ENCODE data around the gene DMXL1.
A peak's percentile ranks its signal among the peaks of the same experiment; 100 is the strongest.

Gene DMXL1, protein sequence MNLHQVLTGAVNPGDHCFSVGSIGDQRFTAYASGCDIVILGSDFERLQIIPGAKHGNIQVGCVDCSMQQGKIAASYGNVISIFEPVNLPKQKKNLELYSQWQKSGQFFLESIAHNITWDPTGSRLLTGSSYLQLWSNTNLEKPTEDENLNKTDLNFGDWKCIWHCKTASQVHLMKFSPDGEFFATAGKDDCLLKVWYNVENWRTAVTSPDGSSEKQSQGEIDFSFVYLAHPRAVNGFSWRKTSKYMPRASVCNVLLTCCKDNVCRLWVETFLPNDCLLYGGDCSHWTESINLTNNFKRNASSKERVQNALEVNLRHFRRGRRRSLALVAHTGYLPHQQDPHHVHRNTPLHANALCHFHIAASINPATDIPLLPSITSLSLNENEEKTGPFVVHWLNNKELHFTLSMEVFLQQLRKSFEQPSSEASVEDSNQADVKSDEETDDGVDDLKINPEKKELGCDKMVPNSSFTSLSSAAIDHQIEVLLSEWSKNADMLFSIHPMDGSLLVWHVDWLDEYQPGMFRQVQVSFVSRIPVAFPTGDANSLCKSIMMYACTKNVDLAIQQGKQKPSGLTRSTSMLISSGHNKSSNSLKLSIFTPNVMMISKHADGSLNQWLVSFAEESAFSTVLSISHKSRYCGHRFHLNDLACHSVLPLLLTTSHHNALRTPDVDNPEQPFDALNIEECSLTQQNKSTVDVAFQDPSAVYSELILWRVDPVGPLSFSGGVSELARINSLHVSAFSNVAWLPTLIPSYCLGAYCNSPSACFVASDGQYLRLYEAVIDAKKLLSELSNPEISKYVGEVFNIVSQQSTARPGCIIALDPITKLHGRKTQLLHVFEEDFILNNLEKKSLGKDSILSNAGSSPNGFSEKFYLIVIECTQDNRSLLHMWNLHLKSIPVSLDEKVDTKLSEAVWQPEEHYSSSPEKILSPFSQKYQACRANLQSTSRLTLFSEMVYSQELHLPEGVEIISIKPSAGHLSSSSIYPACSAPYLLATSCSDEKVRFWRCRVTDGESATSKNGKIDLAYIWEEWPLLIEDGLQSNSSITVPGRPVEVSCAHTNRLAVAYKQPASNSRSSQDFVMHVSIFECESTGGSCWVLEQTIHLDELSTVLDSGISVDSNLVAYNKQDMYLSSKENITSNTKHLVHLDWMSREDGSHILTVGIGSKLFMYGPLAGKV (N-terminal part only)

DNA sequence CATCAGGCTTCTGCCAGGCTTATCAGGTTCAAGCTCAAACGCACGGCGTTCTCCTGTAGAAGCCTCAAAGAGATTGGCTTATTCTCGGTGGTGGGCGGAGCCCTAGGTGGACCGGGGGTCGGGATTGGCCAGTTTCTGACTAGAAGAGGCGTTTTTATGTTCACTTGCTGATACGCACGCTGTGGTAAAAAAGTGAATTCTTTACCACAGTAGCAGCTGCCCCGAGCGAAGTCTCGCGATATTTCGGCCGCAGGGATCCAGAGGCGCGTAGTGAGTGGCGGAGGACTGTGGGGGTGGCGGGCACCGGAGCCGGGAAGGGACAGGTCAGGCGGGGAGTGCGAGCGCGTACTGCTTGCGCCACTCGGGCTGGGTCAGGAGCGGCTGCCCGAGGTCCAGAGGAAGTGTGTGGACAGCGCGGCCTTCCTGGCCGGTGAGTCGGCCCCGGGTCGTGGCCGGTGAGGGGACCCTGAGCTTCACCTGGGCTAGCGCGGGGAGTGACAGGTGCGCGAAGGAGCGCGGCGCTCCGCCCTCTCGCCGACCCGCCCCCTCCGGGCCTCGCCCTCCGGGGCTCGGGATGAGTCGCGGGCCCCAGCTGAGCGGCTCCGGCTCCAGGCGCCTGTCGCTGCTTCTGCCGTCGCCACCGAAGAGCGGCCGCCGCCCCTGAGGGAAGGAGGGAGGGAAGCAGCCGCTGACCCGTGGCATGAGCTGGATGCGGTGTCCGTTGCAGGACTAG lies at the start of gene DMXL1:
Gene DMXL1, plus strand, starts transcription at position 260 of the 733 bp plus-strand sequence. CDS start 483 bp downstream, outside the sequence.
- peak; percentile 95 to 97 for DNase-seq

DNA sequence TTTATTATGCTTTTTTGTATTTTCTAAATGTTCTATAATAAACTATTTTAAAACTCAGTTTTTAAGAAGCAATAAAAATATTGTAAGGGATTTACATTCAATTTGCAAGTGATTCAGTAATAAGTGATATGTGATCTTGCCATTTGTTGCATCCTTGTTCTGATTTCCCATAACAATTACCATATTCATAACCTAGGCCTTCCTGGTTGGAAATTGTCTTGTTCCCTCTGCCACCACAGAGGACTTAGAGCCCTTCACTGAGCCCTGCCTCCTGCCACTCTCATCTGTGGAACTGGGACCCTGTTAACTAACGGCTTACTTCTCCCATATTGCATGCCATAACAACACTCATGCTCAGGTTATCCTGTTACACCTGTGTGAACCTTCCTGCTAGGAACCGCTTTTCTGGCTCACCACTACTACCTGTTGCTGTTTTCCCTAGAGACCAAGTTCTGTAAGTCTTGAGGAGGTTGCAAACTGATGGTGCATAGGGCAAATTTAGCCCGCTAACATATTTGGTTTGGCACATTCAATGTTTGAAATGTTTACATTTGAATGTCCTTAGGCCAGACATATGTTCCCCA lies 49.6 kb upstream of the DMXL1 start:
- no peak for DNase-seq

DNA sequence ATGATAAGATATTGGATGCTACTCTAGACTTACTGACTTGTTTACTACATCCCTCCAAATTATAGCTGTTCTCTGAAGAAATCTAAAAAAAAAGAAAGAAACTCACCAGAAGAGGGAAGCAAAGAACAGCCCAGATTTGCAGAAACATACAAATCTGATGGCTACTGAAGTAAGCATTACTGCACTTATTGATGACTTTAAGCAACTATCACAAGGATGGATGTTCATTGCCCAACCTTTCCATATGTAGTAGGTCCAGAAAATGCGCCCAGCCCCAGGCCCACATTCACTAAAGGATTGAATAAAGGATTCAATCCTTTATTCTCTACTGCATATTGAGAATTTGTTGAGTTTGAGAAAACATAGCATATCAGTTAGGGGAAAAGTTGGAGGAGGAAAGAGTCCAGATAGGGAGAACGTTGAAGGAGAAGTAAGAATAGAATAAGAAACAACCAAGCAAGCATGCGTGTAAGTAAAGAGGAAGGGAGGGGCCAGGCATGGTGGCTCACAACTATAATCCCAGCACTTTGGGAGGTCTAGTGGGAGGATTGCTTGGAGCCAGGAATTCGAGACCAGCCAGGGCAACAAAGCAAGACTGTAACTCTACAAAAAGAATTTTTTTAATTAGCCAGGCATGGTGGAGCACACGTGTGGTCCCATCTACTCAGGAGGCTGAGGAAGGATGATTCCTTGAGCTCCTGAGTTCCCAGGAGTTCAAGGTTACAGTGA lies 48.7 kb upstream of the DMXL1 start:
- DNase-seq, result no peak

DNA sequence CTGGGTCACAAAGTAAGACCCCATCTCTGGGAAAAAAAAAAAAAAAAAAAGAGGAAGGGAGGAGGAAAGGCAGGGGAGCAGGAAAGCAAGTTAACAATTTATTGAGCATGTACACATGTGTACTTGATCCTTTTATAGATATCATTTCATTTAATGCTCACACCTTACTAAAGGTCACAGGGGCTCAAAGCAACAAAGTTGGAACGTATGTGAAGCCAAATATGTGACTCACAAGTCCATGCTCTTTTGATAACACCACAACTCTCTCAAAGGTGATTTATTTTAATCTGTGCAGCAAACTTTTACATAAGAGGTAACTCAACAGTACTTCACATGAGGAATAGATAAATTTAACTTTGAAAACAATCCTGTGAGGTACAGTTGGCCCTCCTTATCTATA lies 48.1 kb upstream of the DMXL1 start:
- DNase-seq, result no peak

DNA sequence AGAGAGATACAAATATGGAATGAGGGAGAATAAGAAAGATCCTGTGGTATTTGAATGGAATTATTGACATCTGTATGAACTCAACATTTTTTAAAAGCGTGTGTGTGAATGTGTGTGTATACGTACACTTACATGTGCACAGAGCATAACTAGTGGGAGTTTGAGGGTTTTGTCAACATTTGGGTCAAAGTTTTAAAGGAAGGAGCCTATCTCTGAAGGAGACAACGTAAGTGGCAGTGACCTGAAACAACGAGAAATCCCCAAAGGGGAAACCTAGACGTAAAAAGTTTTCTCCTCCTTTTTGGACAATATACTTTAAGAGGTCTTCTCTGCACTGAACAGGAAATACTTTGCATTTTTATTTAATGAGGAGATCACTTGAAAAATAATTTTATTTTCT lies 42.3 kb upstream of the DMXL1 start:
- no peak for DNase-seq

DNA sequence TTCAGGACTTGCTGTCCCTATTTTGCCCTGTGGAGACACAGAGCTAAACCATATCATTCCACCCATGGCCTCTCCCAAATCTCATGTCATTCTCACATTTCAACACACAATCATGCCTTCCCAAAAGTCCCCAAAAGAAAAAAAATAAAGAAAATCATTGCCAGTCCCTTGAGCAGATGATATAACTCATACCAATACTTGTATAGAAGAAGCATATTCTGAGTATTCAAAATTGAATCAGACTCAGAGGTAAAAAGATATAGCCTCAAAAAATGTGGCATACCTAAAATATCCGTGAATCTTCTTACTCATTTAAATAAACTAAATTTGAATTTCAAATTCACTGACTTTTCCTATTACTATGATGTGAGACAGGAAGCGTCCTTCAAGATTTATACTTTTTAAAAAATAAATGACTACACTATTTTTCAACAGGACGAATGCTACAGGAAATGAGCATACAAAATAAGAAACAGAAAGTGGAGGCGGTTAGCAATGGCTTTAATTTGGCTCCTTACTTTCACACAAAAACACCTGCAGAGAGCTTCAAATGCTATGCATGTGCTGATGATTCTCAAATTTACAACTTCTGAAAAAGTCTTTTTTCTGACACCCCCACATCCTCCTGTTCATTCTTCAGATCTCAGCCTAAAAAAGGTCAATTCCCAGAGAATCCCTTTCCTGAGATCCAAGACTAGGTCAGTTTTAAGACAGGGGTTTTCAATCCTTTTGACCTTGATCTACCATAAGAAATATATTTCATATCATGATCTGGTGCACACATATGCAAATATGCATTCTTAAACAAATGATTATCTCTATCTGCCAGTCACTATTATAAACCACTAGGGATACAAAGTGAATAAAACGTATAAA lies 39.6 kb upstream of the DMXL1 start:
- no peak for DNase-seq

DNA sequence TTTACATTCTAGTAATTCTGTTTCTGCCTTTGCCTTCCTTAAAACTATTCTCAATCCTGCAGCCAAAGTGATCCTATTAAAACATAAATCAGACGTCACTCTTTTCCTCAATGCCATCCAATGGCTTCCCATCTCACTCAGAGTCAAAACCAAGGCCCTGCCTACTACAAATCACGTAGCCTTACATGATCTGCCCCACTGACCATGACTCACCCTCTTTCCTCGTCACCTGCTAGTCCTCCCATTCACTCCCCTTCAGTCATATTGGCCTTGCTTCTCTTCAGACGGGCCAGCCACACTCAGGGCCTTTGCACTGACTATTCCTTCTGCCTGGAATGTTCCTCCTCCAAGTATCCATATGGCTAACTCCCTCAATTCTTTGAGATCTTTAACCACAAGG lies 39.0 kb upstream of the DMXL1 start:
- no peak for DNase-seq

DNA sequence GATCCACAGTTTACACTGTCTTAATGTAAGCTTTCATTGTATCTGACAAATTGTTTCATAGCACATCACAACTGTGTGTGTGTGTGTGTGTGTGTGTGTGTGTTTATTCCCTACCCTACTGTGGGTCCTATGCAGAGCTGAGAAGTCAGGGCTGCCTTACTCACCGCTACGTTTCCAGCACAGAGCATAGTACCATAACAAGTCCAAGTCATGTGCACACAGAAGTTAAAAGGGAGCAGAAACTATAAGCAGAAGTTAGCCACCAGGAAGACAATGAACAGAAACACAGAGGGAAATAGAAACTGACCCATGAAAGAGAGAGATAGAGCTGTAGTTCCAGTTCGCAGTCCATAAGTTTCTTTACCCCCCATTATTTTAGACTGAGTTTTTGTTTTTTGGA lies 38.2 kb upstream of the DMXL1 start:
- DNase-seq, result no peak

DNA sequence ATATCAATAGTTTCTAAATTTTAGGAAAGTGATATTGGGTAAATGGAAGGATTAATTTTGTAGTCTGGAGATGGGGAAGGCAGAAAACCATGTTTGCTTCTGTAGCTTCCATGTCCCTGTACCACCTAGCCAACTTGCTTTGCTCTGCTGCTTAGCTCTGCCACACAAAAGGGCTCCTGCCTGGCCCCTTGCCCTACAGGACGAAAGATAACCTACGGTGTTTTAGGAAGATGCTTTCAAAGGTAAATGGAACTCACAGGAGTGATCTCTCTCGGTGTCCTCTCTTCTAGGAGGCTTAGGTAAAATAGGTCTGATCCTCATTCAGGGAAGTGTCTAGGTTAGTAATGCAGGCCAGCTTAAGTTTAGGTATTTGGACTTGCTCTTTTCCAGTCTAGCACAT lies 37.8 kb upstream of the DMXL1 start:
- no peak for DNase-seq

DNA sequence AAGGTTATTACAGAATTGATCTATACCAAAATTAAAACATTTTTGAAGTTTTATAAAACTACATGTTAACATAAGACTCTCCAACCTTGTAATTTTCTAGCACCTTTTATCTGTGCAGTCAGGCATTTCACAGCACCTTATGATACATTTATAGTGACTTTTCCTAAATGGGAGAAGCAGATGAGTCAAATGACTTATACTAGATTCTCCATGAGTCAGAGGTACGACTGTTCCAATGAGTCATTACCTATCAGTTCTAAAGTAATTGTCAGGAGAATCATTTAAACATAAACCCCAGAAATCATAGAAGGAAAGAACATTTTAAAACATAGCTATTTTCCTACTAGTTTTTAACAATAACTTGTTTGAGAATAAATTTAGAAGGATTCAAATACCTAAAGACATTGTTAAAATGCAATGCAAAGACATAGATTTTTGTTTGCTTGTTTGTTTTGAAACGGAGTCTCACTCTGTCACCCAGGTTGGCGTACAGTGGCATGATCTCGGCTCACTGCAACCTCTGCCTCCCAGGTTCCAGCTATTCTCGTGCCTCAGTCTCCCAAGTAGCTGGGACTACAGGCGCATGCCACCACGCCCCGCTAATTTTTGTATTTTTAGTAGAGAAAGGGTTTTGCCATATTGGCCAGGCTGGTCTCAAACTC lies 34.7 kb upstream of the DMXL1 start:
- DNase-seq, result no peak

DNA sequence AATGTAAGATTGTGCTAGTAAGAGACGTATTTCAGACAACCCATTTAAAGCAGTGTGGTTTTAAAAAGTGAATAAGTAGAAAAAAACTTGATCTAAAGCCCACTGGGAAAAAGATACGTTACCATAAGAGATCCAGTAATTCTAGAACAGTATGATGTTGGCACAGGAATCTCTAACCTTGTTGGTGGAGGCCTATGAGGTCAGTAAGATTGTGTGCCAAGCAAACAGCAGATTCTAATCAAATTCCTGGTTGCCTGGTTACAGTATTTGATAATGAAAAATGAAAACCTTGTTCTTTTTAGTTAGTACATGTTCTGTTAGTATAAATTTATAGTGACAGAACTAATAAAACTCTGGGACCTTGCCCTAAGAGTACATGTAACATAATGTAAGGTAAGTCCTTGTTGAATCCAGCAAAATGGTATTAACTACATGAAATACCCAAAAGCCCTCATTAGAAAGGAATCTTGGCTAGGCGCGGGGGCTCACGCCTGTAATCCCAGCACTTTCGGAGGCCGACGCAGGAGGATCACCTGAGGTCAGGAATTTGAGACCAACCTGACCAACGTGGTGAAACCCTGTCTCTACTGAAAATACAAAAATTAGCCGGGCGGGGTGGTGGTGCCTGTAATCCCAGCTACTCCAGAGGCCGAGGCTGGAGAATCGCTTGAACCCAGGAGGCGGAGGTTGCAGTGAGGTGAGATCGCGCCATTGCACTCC lies 33.2 kb upstream of the DMXL1 start:
- no peak for DNase-seq

DNA sequence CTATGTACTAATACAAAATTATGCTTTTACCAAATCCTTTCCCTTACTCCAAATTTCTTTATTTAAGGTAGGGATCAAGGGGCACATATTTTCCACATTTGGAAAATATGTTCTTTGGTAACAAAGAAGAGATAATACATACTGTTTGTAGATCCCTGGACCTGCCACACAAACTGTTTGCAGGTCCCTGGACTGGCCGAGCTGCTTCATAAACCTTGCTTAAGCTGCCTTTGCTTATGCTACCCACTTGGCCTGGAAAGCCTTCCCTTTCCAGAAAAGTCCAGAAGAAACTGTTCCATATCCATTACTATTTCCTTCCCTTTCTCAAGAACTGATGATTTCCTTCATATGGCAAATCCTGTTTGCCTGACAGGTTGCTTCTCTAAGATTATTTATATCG lies 22.6 kb upstream of the DMXL1 start:
- DNase-seq, result no peak

DNA sequence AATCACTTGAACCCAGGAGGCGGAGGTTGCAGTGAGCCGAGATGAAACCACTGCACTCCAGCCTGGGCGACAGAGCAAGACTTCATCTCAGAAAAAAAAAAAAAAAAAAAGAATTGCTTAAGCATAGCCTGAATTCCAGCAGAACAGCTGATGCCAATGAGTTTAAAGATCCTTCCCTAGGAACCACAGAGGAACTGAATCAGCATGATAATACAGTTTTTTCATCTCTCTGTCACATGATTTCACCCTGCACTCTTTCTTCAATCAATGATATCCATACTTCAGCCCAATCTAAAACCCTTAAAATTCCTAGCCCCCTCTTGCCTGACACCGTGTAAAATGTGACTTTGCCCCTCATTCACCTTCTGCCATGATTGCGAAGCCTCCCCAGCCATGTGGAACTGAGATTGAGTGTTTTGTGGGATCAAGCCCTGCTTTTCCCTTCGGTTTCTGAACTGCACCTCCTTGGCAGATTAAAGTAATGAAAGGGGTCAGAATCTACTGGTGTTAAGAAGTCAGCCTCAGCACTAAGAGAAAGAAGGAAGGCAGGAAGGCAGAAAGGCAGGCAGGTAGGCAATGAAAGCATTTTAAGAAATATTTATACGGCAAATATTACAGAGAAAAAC lies 20.9 kb upstream of the DMXL1 start:
- no peak for DNase-seq

DNA sequence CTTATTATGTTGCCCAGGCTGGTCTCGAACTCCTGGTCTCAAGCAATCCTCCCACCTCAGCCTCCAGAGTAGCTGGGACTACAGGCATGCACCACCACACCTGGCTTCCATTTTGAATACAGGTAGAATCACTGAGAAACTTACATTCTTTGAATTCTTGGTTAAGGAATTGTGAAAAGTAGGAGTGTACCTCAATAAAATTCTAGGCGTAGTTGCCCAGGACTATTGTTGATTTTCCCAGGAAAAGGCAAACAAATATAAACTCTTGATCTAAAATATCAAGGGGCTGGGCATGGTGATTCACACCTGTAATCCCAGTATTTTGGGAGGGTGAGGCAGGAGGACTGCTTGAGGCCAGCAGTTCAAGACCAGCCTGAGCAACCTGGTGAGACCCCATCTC lies 16.8 kb upstream of the DMXL1 start:
- no peak for DNase-seq

DNA sequence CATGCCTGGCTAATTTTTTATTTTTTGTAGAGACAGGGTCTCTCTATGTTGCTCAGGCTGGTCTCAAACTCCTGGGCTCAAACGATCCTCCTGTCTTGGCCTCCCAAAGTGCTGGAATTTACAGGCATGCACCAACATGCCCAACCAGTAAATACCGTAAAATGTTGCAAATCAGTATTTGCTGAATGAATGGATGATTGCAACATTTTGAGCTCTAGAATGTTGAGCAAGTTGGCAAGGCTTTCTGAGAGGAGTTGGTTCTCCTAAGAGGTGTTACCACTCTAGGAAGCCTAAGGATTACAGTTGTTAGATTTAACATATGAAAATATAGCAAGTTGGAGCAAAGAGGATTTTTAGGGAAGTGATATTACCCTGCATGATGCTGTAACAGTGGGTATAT lies 15.6 kb upstream of the DMXL1 start:
- DNase-seq, result no peak

DNA sequence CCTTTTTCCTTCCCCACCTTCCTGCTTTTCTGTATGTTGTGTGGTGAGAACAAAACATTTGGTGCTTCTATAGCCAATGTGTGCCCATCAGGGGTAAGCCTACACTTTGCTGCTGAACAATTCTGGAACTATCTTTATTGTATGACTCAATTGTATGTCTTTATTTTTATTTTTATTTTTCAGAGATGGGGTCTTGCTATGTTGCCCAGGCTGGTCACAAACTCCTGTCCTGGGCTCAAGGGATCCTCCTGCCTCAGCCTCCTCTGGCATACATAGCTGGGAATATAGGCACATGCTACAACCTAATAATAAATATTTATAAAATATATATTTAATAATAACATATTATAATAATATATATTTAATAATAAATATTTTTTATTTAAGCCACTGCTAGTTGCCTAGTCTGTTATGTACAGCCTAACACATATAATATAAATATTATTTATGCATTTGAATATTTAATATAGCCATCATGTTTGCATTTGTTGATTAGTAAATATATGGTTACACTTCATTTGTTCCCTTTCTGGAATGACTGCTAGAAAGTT lies 11.8 kb upstream of the DMXL1 start:
- no peak for DNase-seq

DNA sequence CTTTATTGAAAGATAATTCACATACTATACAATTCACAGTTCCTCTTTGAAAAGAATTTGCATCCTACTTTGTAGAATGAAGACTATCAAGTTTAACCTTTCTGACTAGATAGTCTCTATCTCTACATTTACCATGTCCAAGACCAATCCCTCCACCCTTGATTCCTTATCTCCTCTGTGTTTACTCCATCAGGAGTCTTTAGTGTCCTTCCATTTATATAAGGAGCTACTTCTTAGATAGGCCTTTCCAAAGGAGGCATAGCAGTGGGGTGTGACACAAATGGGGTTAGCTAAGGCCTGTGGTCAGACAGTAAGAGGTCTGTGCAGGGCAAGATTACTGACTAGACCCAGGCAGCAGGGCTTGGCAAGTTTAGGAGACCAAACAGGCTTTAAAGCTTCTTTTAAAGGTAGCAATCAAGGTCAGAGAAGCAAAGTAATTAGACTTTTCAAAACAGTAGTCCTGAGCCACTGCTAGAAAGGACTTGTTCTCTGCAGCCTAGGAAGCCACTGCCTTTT lies 11.1 kb upstream of the DMXL1 start:
- no peak for DNase-seq
